GM04504 (cell line): ENCODE measurements around the gene FAXDC2.
A peak's percentile ranks its signal among the peaks of the same experiment; 100 is the strongest.

Experiments used
- DNase-seq: peaks from one replicate; pipeline ENCODE4 v3.0.0-alpha.2; 2012; ENCODE audit warnings: low read depth

FAXDC2 gene

GRCh38 chr5:154795235-154795596 lies 55.2 kb downstream of the FAXDC2 start:
- DNase-seq = no peak

- no peak for DNase-seq
Observed at GRCh38 chr5:154794525-154795234, 55.7 kb downstream of the FAXDC2 start.

GRCh38 chr5:154793599-154794524 lies 56.5 kb downstream of the FAXDC2 start:
- no peak for DNase-seq

- DNase-seq = no peak
Observed at GRCh38 chr5:154791535-154791934, 58.9 kb downstream of the FAXDC2 start.

GRCh38 chr5:154788212-154788611 lies 62.2 kb downstream of the FAXDC2 start:
- DNase-seq = no peak

GRCh38 chr5:154786414-154786813 lies 64.0 kb downstream of the FAXDC2 start:
- no peak for DNase-seq

GRCh38 chr5:154784856-154785255 lies 65.5 kb downstream of the FAXDC2 start:
- DNase-seq = no peak

GRCh38 chr5:154783774-154784460 lies 66.5 kb downstream of the FAXDC2 start:
- DNase-seq = no peak

- no peak for DNase-seq
Observed at GRCh38 chr5:154782812-154783592, 67.4 kb downstream of the FAXDC2 start.

- no peak for DNase-seq
Observed at GRCh38 chr5:154782326-154782725, 68.1 kb downstream of the FAXDC2 start.

- DNase-seq = no peak
Observed at GRCh38 chr5:154780128-154780527, 70.3 kb downstream of the FAXDC2 start.

- peak; percentile 60 for DNase-seq
Observed at GRCh38 chr5:154779105-154779504, 71.3 kb downstream of the FAXDC2 start.

- no peak for DNase-seq
Observed at GRCh38 chr5:154778534-154778933, 71.9 kb downstream of the FAXDC2 start.

GRCh38 chr5:154776167-154776566 lies 74.2 kb downstream of the FAXDC2 start:
- no peak for DNase-seq

GRCh38 chr5:154773326-154773725 lies 77.1 kb downstream of the FAXDC2 start:
- no peak for DNase-seq

- DNase-seq = peak; percentile 77
Observed at GRCh38 chr5:154771383-154771901, 79.0 kb downstream of the FAXDC2 start.

- DNase-seq = no peak
Observed at GRCh38 chr5:154770111-154770510, 80.3 kb downstream of the FAXDC2 start.
